Measurements from ENCODE around the gene CAPG.

CAPG gene

GRCh38 chr2:85420536-85421259 lies 10.5 kb upstream of the CAPG start:
- peak; percentile 99 for TF ChIP-seq CTCF (IDR thresholded peaks at IDR 0.05)
- H3K4me3 ChIP-seq (ENCODE audit: low read depth in 1 of 2, low read length in 1 of 2), result peak overlapping the region; percentile 42 to 60
- H3K4me1 ChIP-seq (ENCODE audit: control insufficient read depth in 1 of 2, insufficient read depth in 1 of 2, low read depth in 1 of 2, low read length in 1 of 2), result peaks cover 41 to 45% of the 10 kb centered on the region in 2 experiments
- no peaks in the 10 kb centered on the region for H3K27me3 ChIP-seq
- H3K27ac ChIP-seq, result peak overlapping the region; percentile 82
- H3K36me3 ChIP-seq, result no peaks in the 10 kb centered on the region
- no peaks in the 10 kb centered on the region for H3K9me3 ChIP-seq

- H3K36me3 ChIP-seq, result no peaks in the 10 kb centered on the region
- H3K27ac ChIP-seq, result peak overlapping the region; percentile 82
- no peak for TF ChIP-seq CTCF (IDR thresholded peaks at IDR 0.05)
- peak overlapping the region; percentile 93 to 95 for H3K4me3 ChIP-seq (ENCODE audit: low read depth in 1 of 2, low read length in 1 of 2)
- peaks cover 44 to 47% of the 10 kb centered on the region in 2 experiments for H3K4me1 ChIP-seq (ENCODE audit: control insufficient read depth in 1 of 2, insufficient read depth in 1 of 2, low read depth in 1 of 2, low read length in 1 of 2)
- H3K27me3 ChIP-seq, result no peaks in the 10 kb centered on the region
- no peaks in the 10 kb centered on the region for H3K9me3 ChIP-seq
Observed at GRCh38 chr2:85419009-85419675, 9.0 kb upstream of the CAPG start.

GRCh38 chr2:85418132-85419008 lies 8.2 kb upstream of the CAPG start, which contains the start of gene SH2D6:
SH2D6 (plus strand) TSS chr2:85418714; CDS start chr2:85429466, 10,752 bp downstream.
- peak; percentile 10 for TF ChIP-seq CTCF (IDR thresholded peaks at IDR 0.05)
- peak within 1 kb of the TSS; percentile 82 for H3K27ac ChIP-seq
- peak within 1 kb of the TSS; percentile 93 to 95 for H3K4me3 ChIP-seq (ENCODE audit: low read depth in 1 of 2, low read length in 1 of 2)
- H3K36me3 ChIP-seq, result no peaks in the 10 kb centered on the region
- peaks cover 52 to 55% of the 10 kb centered on the region in 2 experiments for H3K4me1 ChIP-seq (ENCODE audit: control insufficient read depth in 1 of 2, insufficient read depth in 1 of 2, low read depth in 1 of 2, low read length in 1 of 2)
- H3K27me3 ChIP-seq, result no peaks in the 10 kb centered on the region
- H3K9me3 ChIP-seq, result no peaks in the 10 kb centered on the region

- Histone ChIP-seq H3K4me3 (ENCODE audit: low read depth in 1 of 2, low read length in 1 of 2) (no peak overlapping the region), H3K9me3 (no peaks in the 10 kb centered on the region), H3K27ac (no peak overlapping the region), H3K27me3 (no peaks in the 10 kb centered on the region), H3K36me3 (no peaks in the 10 kb centered on the region), H3K4me1 (ENCODE audit: control insufficient read depth in 1 of 2, insufficient read depth in 1 of 2, low read depth in 1 of 2, low read length in 1 of 2) (peaks cover 58 to 60% of the 10 kb centered on the region in 2 experiments)
- TF ChIP-seq CTCF (IDR thresholded peaks at IDR 0.05), result no peak
Observed at GRCh38 chr2:85415980-85416650, 5.9 kb upstream of the CAPG start.

Data from neutrophil (primary cell).